ENCODE measurements around the gene CCNL1.
"Not testable (repeated sequence)": the region's sequence is repeated elsewhere in the genome, so short reads cannot be mapped to it uniquely, and the experiment has no call there.

CCNL1 gene

DNA sequence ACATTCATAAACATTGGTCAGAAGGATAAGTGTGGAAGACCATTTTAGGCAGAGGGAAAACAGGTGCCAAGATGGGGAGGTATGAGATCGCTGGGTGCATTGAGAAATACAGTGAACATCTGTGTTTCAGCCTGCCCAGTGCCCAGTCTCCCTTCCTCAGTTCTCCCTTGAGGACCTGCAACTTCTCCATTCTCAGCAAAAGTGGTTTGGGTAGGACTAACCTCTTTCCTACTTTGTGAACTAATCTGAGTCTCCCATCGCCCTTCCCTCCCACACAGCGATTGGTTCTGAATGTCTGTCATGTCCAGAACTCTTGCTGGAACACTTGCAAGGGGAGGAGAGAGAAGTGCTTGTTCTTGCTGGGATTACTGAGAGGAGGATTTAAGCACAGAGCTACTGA is 10.9 kb upstream of the CCNL1 start:
- DNase-seq (no peak), ATAC-seq (no peak)

DNA sequence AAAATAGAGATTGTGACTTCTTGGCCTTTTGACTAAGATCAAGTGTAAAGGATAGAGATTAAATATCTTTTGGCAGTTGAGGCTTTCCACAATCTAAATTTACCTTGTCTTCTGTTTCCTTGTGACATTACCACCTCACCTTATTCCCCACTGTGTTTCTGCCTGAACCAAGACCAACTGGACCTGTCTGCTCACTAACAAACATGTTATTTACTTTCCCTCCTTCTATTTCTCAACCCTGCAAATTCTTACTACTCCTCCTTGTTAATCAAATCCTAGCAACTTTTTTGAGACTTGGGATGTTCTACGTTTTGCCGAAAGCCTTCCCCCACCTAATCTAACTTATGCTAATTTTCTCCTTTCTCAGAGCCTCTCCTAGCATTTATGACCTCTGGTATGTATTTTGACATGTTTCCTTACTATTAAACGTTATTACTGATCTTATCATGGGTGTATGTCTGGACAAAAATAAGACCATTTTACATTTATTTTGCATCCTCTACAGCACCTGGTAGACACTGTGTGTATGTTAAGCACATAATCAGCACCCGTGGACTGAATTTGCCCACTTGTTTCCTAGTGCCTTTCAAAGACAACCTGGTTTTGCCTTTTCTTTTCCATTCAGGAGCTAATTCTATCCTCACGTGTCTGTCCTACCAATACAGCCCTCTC is 7.6 kb upstream of the CCNL1 start:
- ATAC-seq (no peak), DNase-seq (no peak)

DNA sequence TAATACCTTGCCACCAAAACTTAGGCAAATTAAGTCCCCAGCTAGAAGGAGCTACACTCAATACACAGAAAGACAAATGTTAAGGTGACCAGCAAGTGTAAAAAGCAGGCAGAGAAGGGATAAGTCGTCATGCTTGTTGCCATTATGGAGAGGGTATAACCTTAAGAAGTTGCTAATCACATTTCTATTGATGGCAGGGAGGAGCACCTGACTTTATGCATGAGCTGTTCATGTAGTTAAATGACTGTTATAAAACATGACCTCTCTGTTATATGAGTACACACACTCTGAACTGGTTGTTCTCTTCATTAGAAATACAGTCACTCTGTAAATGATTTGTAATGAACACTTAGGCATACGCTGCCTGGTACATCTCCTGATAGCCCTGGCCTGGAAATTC is 6.6 kb upstream of the CCNL1 start:
- ATAC-seq (peak; percentile 24), DNase-seq (no peak)

DNA sequence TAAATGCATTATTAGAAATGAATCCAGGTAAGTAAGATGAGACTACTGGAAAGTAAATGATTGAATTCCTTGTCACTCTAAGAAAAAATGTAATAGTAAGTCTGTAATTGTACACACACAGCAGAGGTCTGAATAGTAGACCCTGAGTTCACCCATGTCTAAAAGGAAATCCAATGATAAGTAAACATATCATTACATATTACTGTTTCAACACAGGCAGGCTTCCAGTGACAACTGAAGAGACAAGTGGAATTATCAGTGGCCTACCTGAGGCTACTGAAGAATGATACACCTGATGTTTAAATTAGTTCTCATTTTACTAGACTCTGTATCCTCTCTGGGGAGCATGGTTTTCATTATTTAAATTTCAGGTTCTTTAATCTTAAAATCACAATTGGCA is 6.2 kb upstream of the CCNL1 start:
- ATAC-seq: no peak
- no peak for DNase-seq

DNA sequence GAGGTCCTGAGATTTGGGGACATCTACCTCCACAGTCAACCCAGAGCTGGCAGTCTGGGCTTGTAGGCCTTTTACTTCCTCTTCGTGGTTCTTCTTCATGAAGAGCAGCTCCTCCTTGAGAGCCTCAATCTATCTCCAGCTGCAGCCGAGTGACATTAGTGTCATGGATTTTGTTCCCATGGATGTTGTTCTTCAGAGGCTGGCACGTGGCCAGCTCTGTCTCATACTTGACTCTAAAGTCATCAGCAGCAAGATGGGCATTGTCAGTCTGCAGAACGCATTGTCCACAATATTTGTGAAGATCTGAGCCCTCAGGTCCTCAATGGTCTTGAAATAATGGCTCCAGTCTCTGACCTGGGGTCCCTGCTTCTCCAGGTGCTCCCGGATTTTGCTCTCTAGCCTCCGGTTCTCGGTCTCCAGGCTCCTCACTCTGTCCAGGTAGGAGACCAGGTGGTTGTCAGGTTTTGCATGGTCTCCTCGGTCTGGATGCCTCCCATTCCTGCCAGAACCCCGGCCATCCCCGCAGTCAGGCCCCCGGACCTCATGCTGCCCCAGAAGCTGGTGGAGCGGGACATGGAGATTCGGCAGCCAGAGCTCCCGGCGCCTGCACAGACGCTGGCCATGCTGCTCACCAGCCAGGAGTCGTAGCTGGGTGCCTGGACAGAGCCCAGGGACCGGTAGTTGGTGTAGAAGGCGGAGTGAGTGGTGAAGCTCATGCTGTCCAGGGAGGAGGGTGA is 3.4 kb upstream of the CCNL1 start:
- DNase-seq (no peak), ATAC-seq (no peak)

DNA sequence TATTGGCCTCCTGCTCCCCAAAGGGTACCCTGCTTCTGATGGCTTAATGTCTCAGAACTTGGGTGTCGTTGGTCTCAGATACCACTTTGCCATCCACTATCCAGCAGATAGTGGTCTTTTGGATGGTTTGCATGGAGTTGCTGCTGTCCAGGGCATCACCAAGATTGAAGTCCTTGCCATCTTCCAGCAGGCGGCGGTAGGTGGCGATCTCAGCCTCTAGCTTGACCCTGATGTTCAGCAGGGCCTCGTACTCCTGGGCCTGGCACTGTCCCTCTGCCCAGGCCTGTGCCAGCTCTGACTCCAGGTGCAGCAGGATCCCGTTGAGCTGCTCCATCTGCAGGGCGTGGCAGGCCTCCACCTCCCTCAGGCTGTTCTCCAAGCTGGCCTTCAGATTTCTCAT is 2.7 kb upstream of the CCNL1 start:
- not testable (repeated sequence) for ATAC-seq, DNase-seq

DNA sequence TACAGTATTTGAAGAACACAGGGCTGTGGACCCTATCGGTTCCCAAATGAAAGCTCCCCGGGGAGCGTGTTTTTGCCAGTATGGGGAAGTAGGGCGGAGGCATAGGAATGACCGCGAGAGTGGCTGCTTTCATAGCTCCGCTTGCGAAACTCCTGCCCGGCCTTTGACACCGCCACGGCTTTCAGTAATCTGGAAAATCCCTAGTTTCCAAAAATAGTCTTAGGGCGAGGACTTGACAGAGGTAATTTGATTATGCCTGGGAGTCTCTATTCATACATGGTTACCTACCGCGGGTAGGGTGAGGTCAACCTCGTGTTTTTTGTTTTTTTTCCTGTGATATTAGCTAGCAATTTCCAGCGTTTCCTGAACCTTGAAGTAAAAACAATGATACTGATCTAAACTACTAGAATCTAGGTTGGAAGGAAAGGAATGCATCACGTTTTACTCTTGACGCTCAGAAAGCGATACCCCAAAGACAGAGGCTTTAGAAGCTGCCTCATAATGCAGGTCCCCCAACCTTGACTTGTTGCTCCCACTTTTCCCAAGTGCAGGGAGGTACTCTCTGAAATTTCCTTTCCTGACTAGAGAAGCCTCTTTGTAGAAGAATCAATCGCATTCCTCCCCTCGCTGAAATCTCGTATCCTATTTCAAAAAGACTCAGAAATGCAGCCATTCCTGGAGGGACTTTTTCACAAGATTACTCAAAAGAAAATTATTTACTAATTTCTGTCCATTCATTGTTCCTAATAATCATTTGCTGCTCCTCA is 894 bp upstream of the CCNL1 start:
- peak; percentile 39 for ATAC-seq

DNA sequence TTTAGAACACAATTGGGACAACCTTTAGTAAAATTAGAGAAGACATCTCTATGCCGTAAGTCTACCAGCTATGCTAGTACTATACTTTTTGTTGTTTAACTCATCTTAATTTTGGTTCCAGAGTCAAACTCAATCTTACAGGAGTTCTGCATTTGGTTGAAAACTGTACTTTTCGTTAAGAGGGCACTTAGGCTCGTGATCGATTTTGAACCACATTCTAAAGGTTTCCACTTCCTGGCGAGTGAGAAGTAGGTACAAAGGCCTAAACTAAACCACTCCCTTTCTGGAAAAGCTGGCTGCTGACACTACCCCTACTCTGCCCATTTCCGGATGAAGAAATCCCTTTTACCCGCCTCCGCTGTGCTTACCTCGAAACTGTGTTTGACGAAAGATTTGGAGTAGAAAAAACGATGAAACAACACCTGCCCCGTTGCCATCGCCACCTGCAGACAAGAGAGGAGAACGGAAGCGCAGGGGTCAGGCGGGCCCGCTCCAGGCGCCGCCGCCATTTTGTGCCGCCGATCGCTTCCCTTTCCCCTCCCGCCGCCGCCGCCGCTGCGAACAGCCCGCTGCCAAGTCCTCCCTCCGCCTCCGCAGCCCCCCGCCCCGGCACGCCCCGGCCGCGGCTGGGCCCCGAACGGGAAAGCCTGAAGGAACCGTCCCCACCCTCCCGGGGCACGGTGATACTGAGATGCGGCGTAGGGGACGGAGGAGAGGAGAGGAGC is 748 bp downstream of the CCNL1 start:
- DNase-seq (peak; percentile 84), ATAC-seq (peak; percentile 60)

More for the DNA sequence above, 894 bp upstream of the CCNL1 start:
- DNase-seq: peak; percentile 68

DNA sequence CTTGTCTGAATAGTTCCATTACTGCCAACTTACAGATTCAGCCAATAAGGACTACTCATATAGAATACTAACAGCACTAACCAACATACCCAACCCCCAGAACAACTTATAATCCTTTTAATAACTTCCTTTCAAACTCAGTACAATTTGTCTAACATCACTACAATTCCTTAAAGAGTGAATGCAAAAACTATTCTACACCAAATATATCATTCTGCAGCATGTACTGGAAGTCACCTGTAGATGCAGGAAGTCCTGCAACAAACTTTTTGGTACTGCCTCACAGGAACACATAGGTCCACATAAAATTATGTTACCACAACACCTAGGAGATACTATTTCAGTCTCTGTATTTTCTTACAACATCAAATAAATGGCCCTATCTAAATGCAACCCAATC is 2.1 kb downstream of the CCNL1 start:
- ATAC-seq (no peak), DNase-seq (no peak)

DNA sequence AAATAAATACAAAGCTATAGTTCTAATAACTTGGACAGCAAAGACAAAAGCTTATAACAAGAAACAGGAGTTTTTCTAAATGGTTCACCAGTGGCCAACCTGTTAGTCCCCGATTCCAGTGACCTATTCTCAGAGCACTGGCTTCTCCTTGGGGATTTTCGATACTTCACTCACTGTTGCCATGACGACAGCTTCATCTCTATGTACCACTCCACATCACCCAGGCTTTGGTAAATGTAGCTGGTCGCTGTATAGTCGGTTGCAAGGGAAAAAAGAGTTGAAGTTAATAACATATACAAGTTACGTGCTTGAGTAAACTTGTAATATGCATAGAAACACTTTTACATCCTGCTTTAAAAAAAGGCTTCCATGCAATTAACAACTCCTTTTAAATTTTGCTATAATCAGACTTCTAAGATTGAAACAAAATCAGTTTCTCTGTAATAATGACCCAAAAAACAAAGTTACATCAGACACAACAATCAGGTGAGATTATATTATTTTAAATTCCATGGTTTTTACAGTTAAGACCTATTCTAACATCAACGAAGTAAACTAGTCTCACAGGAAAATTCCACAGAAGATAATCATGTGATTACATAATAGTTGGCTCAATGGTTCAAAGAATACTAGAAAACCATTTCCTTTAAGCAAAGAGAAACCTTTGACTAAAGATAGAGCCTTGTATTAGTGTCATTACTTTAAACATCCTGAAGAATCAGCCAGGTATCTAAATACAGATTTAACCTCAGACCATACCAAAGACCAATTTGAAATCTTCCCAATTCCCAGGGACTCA is 2.9 kb downstream of the CCNL1 start:
- no peak for DNase-seq
- ATAC-seq: no peak

DNA sequence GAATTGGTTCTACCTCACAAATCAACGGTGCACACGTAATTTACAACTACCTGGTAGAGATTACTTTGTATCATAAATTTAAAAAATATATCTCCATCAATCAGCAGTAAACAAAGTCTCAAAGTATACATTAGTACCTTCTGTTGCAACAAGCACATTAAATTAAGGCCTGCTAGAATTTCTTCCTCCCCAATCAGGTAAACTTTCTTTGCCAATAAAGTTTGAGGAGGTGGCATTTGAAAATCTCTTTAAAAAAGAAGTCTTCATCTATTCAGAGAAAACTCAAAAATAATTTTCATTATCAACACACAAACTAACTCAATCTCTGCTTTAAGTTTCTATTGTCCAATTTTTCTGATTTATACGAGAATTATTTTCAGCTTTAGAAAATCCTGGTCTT is 4.4 kb downstream of the CCNL1 start:
- DNase-seq: no peak

DNA sequence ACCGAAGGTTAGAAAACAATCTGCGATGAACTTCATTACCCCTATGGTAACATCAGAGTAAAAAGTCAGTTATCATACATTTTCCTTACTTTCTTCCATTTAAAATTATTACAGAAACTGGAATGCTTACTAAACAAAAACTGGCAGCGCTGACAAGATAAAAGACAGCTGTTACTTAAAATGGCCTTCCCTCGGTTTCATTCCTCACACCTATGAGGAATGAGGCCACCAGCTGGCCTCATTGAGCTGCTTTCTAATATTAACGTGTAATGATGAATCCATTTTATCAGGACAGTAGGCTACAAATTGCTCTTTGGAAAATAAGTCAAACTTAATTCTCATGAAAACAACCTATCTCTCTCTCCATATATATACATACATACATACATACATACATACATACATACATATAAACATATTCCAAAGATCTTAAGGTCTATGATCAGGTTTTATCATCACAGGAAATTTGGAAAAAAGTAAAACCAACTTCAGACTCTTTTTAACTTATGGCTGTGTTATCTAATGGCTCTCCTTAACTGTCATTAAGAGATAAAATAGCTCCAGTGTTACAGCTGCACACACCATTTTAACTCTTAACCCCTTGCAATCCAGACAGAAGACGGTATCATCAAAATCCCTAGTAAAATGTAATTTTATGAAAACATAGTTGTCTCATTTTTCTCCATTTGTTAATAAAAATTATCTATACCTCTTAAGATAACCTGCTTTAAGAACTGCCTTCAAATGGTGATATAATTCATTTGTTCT is 5.2 kb downstream of the CCNL1 start:
- ATAC-seq (no peak), DNase-seq (no peak)

More for the DNA sequence above, 4.4 kb downstream of the CCNL1 start:
- ATAC-seq: no peak

DNA sequence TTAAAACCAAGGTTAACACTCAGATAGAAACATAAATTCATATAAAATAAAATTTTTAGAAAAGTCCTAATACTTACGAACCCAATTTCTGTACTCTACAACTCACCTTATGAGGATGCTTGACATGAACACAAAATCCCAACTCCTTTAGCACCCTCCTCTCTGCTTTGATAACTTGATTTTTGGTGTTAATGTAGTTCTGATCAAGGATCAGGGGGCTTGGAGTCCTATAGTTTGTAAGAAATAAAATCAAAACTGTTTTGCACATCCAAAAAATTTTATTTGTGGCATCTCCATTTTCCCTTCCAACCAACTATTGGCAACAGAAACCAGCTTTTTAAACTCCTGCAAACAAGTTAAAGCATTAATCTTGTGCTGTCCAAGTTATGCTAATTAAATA is 7.0 kb downstream of the CCNL1 start:
- DNase-seq: no peak
- no peak for ATAC-seq

DNA sequence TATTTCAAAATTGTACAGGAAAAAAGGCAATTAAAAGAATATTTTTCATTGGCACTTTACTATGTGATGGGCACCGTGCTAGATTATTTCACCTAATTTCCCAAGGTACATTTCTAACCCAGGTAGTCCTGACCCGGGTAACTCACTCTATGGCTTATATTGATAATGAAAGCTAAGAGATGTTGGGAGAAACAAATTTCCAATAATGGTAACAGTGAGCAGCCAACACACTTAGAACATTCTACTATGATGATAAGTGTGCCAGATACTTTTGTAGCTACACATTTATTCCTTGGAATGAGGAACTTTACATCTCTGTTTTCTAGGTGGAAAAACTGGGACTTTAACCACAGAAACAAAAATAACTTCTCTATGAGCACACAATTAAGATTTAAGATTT is 7.5 kb downstream of the CCNL1 start:
- no peak for ATAC-seq
- DNase-seq: no peak

DNA sequence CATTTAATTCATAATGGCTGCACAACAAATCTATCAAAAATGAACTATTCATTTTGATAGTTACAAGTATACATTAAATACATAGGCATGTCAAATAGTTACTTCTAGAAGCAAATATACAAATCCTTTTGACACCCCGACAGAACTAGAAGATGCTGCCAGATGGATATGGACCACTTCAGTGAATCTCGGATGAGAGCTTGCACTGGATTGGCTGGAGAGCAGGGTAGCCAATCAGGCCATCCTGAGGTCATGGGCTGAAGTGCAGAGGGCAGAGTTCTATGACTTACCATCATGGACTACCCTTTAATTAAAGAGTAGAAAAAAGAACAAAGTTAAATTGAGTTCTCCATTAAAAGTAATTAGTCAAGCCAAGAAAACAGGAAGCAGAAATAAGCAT is 8.3 kb downstream of the CCNL1 start:
- no peak for DNase-seq
- no peak for ATAC-seq

DNA sequence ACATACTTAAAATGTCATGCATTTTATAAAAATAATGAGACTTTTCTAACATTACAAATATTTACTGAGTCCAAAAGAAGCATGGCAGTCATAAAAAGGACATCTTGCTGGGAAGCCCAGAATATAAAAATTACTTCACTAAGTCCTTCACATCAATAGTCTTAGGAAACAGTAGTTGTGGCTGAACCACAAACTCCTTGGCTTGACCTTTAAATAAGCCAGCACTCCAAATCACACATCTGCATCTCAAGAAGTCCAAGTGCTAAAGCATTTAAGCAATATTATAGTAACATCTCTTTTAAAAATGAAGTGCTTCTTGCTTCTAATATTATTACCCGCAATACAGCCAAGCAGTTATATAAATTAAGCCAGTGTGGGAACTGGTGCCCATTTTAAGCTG is 8.8 kb downstream of the CCNL1 start:
- ATAC-seq (no peak), DNase-seq (no peak)

DNA sequence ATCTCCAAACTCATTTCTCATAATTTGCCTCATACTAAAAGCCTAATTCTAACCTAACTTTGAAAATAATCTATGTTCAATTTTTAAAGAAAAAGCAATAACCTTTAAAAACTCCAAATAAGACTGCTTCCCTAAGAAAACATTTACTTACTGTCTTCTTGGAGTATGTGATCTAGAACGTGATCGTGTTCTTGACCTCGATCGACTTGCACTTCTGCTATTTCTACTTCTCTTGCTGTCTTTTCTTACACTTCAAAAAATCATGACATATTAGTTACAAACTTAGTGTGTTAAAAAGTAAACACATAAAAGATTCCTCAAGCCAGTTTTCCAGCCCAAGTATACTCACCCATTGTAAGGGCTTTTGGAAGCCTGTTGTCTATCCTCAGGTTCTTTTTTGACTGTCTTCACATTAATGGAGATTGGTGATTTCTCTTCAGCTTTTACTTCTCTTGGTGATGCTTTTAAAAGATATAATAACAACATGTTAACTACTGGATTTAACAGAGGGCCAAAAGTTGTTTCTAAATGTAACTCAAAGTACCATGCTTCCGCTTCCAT is 10.7 kb downstream of the CCNL1 start:
- no peak for DNase-seq
- ATAC-seq: no peak

DNA sequence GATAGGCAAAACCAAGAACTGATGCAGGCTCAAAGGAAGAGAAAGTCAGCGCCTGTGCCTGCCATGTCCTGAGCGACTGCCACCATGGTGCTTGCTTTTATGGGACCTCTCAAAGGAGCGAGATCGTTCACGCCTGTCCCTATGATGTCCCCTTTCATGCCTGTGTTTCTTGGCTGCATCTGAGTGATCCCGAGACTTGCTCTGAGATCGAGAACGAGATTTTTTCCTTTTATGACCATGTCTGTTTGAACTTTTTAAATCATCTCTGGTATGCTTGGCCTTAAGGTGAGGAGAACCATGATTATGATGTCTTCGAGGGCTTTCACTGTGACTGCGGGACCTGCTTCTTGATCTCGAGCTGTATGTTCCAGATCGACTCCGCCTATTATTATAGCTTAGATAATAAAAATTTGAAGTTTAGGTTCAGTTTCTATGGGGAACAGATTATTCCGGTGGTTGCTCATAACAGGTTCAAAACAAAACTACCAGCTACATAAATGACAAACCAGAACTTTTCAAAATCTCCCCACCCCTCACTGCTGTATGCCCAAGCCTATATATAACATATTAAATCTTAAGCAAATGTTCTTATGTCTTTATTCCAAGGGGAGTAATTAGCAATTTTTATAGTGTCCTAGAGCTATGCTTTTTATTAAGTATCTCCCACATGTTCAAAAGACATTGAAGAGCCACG is 11.6 kb downstream of the CCNL1 start:
- ATAC-seq: no peak
- no peak for DNase-seq

DNA sequence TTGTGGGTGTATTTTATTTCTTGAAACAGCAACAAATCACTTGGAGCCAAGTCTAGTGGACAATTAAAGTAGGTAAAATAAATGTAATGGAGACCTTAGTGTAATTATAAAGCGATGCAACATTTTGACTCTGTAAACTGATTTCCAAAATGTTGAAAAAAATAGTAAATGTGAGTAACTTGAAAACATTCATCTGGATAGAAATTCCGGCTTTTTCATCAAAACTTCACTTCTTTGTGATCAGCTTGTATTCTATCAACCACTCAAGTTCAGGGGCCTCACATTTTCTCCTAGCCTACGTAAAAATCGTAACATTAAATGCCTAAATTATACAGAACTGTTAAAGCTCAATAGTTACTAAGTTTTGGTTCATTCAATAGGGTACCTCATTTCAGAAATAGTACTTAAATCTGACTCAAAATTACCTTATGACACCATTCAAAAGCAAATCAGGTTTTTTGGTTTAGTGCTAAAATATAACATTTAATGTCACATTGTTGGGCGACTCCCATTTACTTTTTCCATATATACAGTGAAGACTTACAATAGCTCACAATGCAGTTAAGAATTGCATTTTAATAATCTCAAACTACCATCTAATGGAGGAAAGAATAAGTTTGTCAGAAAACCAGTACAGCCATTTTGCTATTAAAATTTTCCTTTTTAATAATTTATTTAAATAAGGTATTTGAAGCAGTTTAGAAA is 12.7 kb downstream of the CCNL1 start:
- DNase-seq (no peak), ATAC-seq (no peak)

Measured in stimulated activated naive CD8-positive, alpha-beta T cell treated with anti-CD3 and anti-CD28 coated beads, Interleukin-15, Interleukin-2, amounts not matched to agents 100 U/mL and 50 U/mL, for 24 hours (primary cell).